Epithelial cell of alveolus of lung (primary cell): ENCODE data around the gene WNK4. TPM values are rescaled to one million over a fixed set of nuclear protein-coding genes. Genes with fewer than 3 reads are reported as not detected.

Source experiments
- total RNA-seq: library from RNA; depleted of rRNA; stranded (reverse); fragments of >200 nt; gene quantifications from 2 replicates; pipeline ENCODE4 v1.2.1, GENCODE V29; 2015

Gene WNK4
- 0.32 and 0.39 TPM in 2 replicates for total RNA-seq

DNA sequence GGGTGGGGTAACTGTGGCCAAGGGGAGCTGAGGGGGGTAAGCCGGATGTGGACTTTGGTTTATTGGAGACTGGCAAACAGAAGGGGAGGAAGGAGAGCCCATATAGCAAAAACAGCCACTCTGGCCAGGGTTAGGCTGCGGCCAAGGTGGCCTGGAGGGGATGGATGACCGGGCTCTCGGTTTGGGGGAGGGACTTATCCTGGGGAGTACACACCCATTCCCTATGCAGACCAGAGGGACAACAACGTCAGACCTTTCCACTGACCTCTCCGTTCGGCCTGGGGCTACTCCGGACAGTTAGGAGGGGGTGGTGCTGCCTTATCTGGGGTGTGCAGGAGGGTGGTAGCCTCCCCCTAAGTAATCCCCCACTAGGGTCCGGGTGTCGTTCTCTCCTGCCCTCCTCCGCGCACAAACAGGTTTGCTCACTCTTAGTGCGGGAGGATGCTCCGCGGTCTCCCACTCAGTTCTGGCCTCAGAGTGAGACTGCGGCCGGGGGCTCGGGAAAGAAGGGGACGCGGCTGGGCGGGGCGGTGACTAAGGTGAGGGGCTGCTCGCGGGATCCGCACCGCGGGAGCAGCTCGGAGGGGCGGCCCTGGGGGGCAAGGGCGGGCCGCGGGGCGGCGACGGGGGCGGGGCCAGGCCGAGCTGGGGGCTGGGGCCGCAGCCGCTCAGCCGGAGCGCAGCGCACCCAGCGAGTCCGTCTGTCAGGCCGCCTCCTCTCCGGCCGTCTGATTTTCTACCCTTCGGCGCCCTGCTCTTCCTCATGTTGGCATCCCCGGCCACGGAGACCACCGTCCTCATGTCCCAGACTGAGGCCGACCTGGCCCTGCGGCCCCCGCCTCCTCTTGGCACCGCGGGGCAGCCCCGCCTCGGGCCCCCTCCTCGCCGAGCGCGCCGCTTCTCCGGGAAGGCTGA is at the start of gene WNK4:
WNK4 (plus strand) TSS at position 675 of the 915 bp plus-strand sequence; CDS start at position 764, 89 bp downstream.

DNA sequence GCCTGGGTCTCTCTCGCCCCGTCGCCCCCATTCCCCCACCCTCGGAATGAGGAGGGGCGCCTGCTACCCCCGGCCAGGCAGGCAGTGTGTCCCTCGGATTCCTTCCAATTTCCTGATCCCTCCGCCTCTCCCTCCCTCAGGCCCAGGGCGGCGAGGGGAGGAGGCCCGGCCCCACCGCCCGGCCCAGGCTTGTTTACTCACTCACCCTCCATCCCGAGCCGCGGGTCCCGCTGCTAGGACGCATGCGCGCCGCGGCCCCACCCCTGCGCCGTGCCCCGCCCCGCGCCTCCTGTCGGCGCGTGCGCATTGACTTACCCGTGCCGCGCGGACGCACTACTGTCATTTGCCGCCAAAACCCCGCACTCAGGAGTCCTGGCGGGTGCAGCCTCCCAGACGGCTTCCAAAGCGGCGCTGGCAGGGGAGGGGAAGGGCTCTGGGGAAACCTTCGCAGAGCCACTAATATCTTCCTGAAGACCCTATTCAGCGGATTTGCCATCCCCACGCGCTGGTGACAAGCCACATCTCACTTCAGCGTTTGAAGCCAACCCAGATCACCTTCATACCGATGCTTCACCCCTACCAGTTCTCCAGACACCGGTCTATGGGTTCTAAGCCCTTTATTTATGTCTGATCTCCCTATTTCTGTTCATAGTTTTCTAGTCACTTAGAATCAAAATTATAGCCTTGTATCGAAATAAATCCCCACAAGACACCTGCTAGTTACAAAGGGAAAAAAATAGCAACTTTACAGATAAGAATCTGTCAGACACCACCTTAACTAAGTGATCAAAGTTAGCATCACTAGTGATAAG is 35.4 kb upstream of the WNK4 start, which contains the start of gene EZH1:
EZH1 (minus strand) TSS at position 235 of the 812 bp plus-strand sequence. CDS start 16,099 bp downstream, outside the sequence.

GRCh38 chr17:42760652-42761581 is 19.5 kb upstream of the WNK4 start, which contains the start of gene RAMP2:
RAMP2 (plus strand) TSS chr17:42761227; CDS start chr17:42761262, 35 bp downstream.

GRCh38 chr17:42773290-42774035 is 6.9 kb upstream of the WNK4 start, which contains the start of gene VPS25:
VPS25 (plus strand) TSS chr17:42773449; CDS start chr17:42773476, 27 bp downstream.

DNA sequence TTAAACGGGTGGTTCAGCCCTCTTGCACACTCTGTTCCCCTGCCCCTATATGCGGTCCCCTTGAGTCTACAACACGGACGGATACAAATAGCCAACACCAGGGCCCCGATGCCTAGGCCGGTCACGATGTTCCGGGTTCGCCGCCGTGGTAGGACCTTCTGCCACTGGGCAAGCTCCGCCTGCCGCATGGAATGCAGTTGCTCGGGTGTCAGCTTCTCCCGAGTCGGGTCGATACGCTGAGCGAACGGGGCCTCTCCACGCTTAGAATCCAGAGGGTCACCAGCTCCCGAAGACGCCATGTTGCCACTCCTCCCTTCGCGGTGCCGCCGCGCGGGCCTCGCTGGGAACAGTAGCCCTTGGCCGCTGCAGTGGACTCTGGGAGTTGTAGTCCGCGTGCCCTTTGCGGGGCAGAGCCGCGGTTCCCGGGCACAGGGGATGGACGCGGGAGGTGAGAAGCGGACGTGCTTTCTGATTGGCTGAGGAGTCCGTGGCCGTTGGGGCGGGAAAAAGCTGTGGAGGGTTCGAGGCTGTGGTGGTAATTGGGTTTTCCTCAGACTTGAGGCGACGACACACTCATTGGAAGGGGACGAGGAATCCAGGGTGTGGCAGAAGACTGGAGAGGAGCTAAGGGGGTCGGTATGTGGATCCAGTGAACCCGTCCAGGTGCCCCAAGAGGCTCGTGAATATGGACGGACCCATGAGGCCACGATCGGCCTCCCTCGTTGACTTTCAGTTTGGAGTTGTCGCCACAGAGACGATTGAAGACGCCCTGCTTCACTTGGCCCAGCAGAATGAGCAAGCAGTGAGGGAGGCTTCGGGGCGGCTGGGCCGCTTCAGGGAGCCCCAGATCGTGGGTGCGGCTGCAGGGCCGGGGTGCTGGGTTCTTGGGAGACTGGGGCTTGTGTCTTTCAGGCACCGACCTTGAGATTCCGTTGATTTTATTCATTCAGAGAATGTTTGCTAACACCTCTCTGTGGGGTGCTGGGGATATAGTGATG is 18.3 kb downstream of the WNK4 start, which contains the start of the genes CNTD1 and COA3:
CNTD1 (plus strand) TSS at position 479 of the 998 bp plus-strand sequence; CDS start at position 686, 207 bp downstream.
COA3 (minus strand) TSS at position 322 of the 998 bp plus-strand sequence; CDS start at position 299, 23 bp downstream.

GRCh38 chr17:42832934-42833766 is 52.7 kb downstream of the WNK4 start, which contains the start of gene PSME3:
PSME3 (plus strand) TSS chr17:42833397; CDS start chr17:42833632, 235 bp downstream.

GRCh38 chr17:42844271-42844670 is 63.9 kb downstream of the WNK4 start, which contains the start of gene AOC2:
AOC2 (plus strand) TSS chr17:42844580; CDS start chr17:42844627, 47 bp downstream.

Other genes starting within 250 kb of the WNK4 start
- gene NAGLU, start 244.4 kb upstream of the WNK4 start, total RNA-seq, result 55.0 and 60.8 TPM in 2 replicates
- gene HSD17B1, start 227.7 kb upstream of the WNK4 start, total RNA-seq, result 0.48 and 11.4 TPM in 2 replicates
- gene COASY, start 218.5 kb upstream of the WNK4 start, total RNA-seq, result 31.4 and 41.8 TPM in 2 replicates
- 27.5 and 31.4 TPM in 2 replicates for gene MLX, start 213.5 kb upstream of the WNK4 start, total RNA-seq
- 5.5 and 7.6 TPM in 2 replicates for gene PSMC3IP, start 202.9 kb upstream of the WNK4 start, total RNA-seq
- gene RETREG3, start 171.2 kb upstream of the WNK4 start, total RNA-seq, result 46.6 and 52.0 TPM in 2 replicates
- 35.1 and 68.0 TPM in 2 replicates for gene TUBG1, start 170.9 kb upstream of the WNK4 start, total RNA-seq
- 5.0 and 24.8 TPM in 2 replicates for gene TUBG2, start 121.3 kb upstream of the WNK4 start, total RNA-seq
- gene PLEKHH3, start 103.6 kb upstream of the WNK4 start, total RNA-seq, result 10.2 and 30.8 TPM in 2 replicates
- gene CCR10, start 98.8 kb upstream of the WNK4 start, total RNA-seq, result 2.0 and 3.0 TPM in 2 replicates
- 18.4 and 37.0 TPM in 2 replicates for gene CNTNAP1, start 98.1 kb upstream of the WNK4 start, total RNA-seq
- gene EZH1, start 35.6 kb upstream of the WNK4 start, total RNA-seq, result 5.3 and 8.7 TPM in 2 replicates
- 0.78 TPM in 1 of 2 replicates, not detected in the other for gene RAMP2, start 19.4 kb upstream of the WNK4 start, total RNA-seq
- gene VPS25, start 7.2 kb upstream of the WNK4 start, total RNA-seq, result 89.2 and 114 TPM in 2 replicates
- 66.1 and 67.1 TPM in 2 replicates for gene COA3, start 18.1 kb downstream of the WNK4 start, total RNA-seq
- gene CNTD1, start 18.3 kb downstream of the WNK4 start, total RNA-seq, result not detected in 2 replicates
- 69.4 and 110 TPM in 2 replicates for gene BECN1, start 43.7 kb downstream of the WNK4 start, total RNA-seq
- 57.6 and 88.3 TPM in 2 replicates for gene PSME3, start 52.8 kb downstream of the WNK4 start, total RNA-seq
- 0.26 and 0.72 TPM in 2 replicates for gene AOC2, start 64.0 kb downstream of the WNK4 start, total RNA-seq
- gene AOC3, start 70.6 kb downstream of the WNK4 start, total RNA-seq, result 0.13 and 1.5 TPM in 2 replicates
- gene G6PC1, start 120.2 kb downstream of the WNK4 start, total RNA-seq, result not detected in 2 replicates
- gene AARSD1, start 183.8 kb downstream of the WNK4 start, total RNA-seq, result 22.0 and 28.8 TPM in 2 replicates
- 0.52 TPM in 1 of 2 replicates, not detected in the other for gene PTGES3L, start 199.5 kb downstream of the WNK4 start, total RNA-seq
- gene RUNDC1, start 200.0 kb downstream of the WNK4 start, total RNA-seq, result 7.9 and 9.5 TPM in 2 replicates
- 1,977 and 2,082 TPM in 2 replicates for gene RPL27, start 217.8 kb downstream of the WNK4 start, total RNA-seq
- gene IFI35, start 226.2 kb downstream of the WNK4 start, total RNA-seq, result 15.1 and 42.8 TPM in 2 replicates
- 87.4 and 267 TPM in 2 replicates for gene VAT1, start 241.8 kb downstream of the WNK4 start, total RNA-seq
- gene RND2, start 244.6 kb downstream of the WNK4 start, total RNA-seq, result 0.65 and 0.80 TPM in 2 replicates